HG02973 (cell line): Measurements from ENCODE around the gene TNFAIP6.

Source experiments
- ATAC-seq: cut with Tn5 transposase; IDR thresholded peaks from one replicate; pipeline ENCODE4 v1.9.1; 2021; ENCODE audit warnings: moderate library complexity; ENCODE audit not compliant: unreplicated experiment

TNFAIP6 gene

GRCh38 chr2:151359768-151360461, 2.5 kb downstream of the TNFAIP6 start:
- no peak for ATAC-seq

DNA sequence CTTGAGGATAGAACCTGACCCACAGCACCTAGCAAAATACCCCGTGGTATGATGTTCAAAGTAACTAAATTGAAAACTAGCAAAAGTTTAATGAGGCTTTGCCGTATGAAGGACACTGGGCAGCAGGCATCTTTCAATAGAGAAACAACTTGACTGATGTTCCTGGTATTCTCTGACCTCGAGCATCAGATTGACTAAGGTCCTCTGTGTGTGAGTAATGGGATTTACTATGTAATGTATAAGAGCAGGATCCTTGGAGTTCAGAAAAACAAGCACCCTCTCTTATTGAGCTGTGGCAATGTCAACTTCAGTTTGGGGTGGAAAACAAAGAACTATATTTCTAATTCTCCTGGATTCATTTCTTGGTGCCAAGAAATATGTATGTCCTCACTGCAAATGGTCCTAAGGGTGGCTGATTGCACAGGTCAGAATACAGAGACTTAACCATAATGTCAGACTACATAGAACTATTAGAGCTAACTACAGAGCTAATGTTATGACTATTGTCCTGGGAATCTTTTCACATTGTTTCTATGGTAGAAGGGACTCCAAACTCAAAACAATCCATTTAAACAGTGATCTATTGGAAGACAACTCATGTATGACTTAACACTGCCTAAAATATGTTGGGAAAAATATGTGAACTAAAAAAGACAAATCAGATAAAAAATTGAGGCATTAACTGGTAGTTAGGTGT, 4.4 kb downstream of the TNFAIP6 start:
- no peak for ATAC-seq

DNA sequence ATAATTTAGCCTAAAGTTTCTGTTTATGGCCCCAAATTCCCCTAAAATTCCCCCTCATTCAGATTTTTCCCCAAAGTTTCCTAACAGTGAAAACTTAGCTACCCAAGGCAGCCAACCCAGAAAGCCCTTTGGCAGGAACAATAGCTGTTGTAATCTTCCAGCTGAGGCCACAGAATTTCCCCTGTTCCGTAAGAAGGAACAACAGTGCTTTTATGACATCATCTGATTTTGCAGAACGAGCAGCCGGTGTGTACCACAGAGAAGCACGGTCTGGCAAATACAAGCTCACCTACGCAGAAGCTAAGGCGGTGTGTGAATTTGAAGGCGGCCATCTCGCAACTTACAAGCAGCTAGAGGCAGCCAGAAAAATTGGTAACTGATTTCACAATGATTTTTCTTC, 6.3 kb downstream of the TNFAIP6 start:
- peak; percentile 92 for ATAC-seq

DNA sequence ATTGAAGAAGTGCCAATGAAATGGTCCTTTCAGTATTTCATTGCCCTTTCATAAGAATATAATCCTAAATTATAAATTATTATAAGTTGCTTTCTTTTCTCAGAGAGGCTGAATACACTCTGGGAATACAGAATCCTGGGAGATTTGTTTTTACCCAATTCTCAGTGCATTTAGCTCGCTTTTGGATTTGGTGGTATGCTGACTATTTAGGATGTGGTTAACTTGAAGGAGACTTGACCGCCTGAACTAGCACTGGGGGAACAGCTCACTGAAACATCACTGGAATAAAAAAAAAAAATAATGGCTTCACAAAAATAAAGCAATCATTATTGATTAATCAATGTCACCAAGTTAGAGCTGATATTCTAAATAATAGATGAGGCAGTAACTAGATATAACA, 10.2 kb downstream of the TNFAIP6 start:
- ATAC-seq, result no peak

DNA sequence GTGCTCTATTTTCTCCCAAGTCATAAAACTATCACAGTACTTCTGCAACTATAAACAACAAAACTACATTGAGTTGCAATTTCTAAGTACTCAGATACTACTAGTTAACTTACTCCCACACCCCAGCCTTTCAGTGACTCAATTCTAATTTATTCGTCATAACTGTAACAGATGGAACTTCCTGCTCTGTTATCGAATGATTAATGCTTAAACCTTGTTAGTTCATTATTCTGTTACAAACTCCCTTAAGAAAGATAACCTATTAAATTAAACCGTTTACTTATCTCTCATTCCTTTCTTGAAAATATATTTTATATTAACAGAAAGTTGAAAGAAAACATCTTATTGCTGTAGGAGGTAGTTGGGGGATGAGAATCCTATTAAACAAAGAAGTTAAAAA, 17.0 kb downstream of the TNFAIP6 start:
- ATAC-seq, result peak; percentile 96

DNA sequence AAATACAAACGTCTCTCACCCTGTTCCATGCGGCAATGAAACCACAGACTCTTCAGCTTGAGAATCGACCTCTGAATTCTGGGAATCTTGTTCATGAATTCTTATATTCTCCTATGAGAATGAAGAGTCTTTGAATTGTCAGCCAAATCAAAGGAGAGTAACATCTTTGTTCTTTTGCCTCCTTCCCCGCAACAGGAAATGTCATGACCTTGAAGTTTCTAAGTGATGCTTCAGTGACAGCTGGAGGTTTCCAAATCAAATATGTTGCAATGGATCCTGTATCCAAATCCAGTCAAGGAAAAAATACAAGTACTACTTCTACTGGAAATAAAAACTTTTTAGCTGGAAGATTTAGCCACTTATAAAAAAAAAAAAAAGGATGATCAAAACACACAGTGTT, 21.8 kb downstream of the TNFAIP6 start:
- no peak for ATAC-seq

- no peak for ATAC-seq
Observed at GRCh38 chr2:151380580-151381235, 23.3 kb downstream of the TNFAIP6 start.

GRCh38 chr2:151381266-151381665, 23.9 kb downstream of the TNFAIP6 start:
- ATAC-seq, result no peak

DNA sequence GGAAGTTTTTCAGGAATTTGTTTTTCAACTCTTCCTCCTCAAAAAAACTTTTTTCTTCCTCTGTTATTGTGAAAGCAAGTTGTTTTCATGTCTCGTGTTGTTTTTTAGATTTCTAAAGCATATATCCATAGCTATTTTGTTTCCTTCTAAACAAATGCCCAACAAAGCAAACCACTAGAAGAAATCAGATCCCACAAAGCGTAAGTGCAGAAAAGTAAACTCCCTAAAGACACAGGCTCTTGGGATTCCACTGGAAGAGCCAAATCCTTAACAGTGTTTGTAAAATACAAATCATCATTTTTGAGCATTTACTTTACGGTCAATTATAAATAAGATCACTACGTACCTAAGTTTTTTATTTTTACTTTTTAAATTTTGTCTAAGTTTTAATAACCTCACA, 30.6 kb downstream of the TNFAIP6 start:
- no peak for ATAC-seq

DNA sequence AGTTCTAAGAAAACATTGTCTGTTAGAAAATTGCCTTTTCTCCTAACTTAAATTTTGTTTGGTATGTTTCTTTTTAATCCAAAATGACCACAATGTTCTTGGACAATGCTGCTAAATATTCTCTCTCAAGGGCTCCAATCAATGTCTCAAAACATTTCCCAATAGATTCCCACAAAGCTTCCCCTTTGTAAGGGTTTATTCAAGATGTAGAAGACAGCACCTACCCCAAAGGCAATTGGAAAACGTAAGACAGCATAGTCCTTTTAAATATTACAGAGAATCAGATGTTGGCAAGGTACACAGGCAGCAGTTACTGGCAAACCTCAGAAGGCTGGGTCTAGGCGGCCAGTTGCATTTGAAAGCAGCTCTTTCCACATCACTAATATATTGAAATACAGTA, 34.0 kb downstream of the TNFAIP6 start:
- no peak for ATAC-seq

- no peak for ATAC-seq
Observed at GRCh38 chr2:151394509-151394908, 37.1 kb downstream of the TNFAIP6 start.

GRCh38 chr2:151395509-151396374, 38.4 kb downstream of the TNFAIP6 start:
- ATAC-seq, result no peak

DNA sequence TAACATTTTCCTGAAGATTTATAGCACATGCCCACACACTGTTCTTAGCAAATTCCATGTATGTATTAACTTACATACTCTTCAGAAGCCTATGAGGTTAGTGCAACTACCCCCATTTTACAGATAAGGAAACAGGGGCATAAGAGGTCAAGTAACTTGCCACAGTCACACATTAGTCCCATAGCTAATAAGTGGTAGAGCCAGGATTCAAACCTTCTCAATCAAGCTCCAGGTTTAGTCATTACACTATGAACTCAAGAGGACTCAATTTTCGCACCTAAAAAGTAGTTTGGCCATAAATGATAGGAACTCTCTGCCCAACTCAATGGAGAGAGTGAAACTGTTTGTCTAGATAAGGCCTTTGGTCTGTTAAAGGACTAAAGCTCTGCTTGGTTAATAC, 42.6 kb downstream of the TNFAIP6 start:
- no peak for ATAC-seq

GRCh38 chr2:151401149-151401548, 43.8 kb downstream of the TNFAIP6 start:
- ATAC-seq, result no peak

DNA sequence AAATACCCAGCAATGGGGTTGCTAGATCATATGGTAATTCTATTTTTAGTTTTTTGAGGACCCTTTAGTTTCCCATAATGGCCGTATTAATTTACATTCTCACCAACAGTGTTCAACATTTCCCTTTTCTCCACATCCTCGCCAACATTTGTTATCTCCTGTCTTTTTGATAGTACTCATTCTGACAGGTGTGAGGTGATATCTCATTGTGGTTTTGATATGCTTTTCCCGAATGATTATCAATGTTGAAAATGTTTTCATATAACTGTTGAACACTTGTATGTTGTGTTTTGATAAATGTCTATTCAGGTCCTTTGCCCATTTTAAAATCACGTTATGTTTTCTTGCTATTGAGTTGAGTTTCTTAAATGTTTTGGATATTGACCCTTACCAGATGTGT, 46.5 kb downstream of the TNFAIP6 start:
- ATAC-seq, result no peak

DNA sequence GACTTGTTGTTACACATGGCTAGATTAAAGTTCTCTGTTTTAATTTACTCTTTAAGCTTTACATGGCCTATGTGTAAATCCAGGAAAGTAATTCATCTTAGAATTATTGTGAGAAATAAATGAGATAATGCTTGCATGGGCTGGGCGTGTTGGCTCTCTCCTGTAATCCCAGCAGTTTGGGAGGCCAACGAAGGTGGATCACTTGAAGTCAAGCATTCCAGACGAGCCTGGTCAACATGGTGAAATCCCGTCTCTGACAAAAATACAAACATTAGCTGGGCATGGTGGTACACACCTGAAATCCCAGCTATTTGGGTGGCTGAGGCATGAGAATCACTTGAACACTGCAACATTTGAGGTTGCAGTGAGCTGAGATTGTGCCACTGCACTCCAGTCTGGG, 48.0 kb downstream of the TNFAIP6 start:
- ATAC-seq, result no peak

- ATAC-seq, result no peak
Observed at GRCh38 chr2:151407281-151407680, 49.9 kb downstream of the TNFAIP6 start.

DNA sequence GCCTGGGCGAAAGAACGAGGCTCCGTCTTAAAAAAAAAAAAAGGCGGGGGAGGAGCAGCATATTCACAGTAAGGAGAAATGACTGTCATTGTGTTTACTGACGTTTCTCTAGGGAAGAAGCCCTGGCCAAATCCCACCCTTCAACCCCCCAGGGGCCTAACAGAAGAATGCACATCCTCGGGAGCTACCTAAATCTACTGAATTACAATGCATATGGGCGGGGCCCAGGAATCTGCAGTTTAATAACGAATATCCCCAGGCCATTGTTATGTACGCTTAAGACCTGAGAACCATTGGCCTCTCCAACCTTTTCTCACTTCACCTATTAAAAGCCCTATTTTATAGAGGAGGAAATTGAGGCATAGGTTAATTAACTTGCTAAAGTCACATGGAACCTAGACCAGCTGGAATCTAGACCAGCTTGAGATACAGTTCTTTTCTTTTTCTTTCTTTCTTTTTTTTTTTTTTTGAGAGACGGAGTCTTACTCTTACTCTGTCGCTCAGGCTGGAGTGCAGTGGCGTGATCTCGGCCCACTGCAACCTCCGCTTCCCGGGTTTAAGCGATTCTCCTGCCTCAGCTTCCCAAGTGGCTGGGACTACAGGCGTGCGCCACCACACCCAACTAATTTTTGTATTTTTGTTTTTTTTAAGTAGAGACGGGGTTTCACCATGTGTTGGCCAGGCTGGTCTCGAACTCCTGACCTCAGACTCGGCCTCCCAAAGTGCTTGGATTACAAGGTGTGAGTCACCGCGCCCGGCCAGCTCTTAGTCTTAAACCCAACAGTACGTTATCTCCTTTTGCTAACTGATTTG, 51.6 kb downstream of the TNFAIP6 start:
- no peak for ATAC-seq

GRCh38 chr2:151409601-151410484, 52.5 kb downstream of the TNFAIP6 start, which contains the start of gene RIF1:
TSS of gene RIF1 (plus strand) at chr2:151409902. CDS start at chr2:151410424, 522 bp downstream.
- peak; percentile 92 for ATAC-seq
